Brain microvascular endothelial cell (primary cell): ENCODE results near the gene PLD4.
A peak's percentile ranks its signal among the peaks of the same experiment; 100 is the strongest.

ENCODE experiments used
- DNase-seq: peaks from one replicate; pipeline ENCODE4 v3.0.0-alpha.2; 2020
- H3K27ac ChIP-seq: fragments of 250-450 bp; sonication (Bioruptor Pico); 2 replicates; pipeline ENCODE4 v1.5.1; 2020; ENCODE audit warnings: mild to moderate bottlenecking, moderate library complexity
- H3K27me3 ChIP-seq: fragments of 250-450 bp; sonication (Bioruptor Pico); replicated peaks from 2 replicates; pipeline ENCODE4 v1.5.1; 2020; ENCODE audit warnings: mild to moderate bottlenecking
- H3K36me3 ChIP-seq: fragments of 250-450 bp; sonication (Bioruptor Pico); replicated peaks from 2 replicates; pipeline ENCODE4 v1.5.1; 2020; ENCODE audit warnings: mild to moderate bottlenecking
- H3K4me3 ChIP-seq: 2 replicates; pipeline ENCODE4 v1.5.1; 2011; ENCODE audit warnings: low read depth, mild to moderate bottlenecking, control low read depth, low read length, moderate library complexity
- in situ Hi-C: cut with HindIII; loops from 2 replicates; pipeline ENCODE4 v1.10.0; 2017; ENCODE audit warnings: low sequenced_read_pairs, low pct_ligation_motif_present
- TF ChIP-seq, protein P1 (sequence below): IDR thresholded peaks from 2 replicates; pipeline ENCODE4 v1.5.1; 2011; ENCODE audit warnings: low read depth, mild to moderate bottlenecking, moderate library complexity, low read length, control low read depth, inconsistent platforms; ENCODE audit errors: missing control alignments

Gene PLD4

DNA sequence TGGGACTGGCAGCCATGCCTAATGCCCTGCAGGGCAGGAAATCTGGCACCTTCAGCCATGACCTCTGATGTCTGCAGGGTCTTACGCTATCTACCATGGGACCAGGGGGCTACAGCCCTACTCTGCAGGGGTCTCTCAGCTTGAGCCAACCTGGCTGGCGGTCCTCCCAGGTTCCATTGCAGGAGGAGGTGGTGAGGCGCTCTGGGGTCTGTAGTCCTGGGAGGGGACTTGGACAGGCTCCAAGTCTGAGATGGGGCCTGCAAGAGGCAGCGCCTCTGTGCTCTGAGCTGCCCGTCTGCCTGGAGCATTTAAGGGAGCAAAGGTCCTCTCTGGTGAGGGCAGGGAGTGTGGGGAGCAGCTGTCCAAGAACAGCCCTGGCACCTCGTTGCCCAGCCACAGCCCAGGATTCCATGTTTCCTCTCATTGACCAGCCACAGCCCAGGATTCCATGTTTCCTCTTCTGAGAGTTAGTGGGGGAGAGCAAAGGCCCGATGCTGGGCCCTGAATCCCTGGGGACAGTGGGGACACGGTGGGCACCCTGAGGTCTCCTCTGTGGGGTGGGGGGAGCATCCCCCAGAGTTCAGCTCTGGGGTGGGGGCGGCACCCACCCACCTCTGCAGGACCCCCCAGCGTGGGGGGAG is 655 bp downstream of the PLD4 start:
- Histone ChIP-seq H3K27ac (no peak overlapping the region), H3K4me3 (no peak overlapping the region), H3K36me3 (no peaks in the 10 kb centered on the region), H3K27me3 (no peaks in the 10 kb centered on the region)
- in situ Hi-C loops, result no loop called here
- no peak for DNase-seq
- TF ChIP-seq, protein P1, sequence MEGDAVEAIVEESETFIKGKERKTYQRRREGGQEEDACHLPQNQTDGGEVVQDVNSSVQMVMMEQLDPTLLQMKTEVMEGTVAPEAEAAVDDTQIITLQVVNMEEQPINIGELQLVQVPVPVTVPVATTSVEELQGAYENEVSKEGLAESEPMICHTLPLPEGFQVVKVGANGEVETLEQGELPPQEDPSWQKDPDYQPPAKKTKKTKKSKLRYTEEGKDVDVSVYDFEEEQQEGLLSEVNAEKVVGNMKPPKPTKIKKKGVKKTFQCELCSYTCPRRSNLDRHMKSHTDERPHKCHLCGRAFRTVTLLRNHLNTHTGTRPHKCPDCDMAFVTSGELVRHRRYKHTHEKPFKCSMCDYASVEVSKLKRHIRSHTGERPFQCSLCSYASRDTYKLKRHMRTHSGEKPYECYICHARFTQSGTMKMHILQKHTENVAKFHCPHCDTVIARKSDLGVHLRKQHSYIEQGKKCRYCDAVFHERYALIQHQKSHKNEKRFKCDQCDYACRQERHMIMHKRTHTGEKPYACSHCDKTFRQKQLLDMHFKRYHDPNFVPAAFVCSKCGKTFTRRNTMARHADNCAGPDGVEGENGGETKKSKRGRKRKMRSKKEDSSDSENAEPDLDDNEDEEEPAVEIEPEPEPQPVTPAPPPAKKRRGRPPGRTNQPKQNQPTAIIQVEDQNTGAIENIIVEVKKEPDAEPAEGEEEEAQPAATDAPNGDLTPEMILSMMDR, result no peak

DNA sequence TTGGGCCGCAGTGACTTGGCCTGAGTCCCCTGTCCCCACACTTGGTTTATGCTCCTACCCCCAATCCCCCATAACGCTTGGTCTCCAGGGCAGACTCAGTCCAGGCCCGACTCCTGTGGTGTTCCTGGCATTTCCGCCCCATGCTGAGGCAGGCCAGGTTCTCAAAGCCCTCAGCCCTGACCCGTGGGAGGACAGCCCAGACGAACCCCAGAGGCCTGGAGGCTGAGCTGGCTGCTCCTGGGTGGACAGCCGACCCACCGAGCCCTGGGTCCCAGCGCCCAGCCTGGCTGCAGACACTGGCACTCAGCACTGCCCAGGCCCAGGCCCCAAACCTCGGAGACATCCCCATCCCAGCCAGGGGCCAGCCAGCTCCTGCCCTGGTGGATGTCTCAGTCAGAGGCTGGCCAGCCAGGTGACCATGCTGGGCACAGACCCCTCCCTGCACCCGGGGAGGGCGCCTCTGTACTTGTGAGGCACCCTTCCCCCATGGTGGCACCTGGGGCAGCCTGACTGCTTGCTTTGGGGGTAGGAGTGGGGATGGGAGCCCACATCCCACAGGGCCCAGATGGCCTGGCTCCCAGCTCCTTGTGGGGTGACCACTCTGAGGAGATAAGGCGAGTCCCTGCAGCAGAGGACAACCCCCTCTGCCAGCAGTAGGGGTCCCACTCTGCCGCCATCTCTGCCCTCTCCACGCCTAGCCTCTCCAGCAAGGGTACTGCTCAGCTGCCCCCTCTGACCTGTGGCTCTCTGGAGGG is 1.4 kb downstream of the PLD4 start:
- H3K27ac ChIP-seq, result no peak overlapping the region
- TF ChIP-seq, protein P1, result no peak
- peak; percentile 12 for DNase-seq

DNA sequence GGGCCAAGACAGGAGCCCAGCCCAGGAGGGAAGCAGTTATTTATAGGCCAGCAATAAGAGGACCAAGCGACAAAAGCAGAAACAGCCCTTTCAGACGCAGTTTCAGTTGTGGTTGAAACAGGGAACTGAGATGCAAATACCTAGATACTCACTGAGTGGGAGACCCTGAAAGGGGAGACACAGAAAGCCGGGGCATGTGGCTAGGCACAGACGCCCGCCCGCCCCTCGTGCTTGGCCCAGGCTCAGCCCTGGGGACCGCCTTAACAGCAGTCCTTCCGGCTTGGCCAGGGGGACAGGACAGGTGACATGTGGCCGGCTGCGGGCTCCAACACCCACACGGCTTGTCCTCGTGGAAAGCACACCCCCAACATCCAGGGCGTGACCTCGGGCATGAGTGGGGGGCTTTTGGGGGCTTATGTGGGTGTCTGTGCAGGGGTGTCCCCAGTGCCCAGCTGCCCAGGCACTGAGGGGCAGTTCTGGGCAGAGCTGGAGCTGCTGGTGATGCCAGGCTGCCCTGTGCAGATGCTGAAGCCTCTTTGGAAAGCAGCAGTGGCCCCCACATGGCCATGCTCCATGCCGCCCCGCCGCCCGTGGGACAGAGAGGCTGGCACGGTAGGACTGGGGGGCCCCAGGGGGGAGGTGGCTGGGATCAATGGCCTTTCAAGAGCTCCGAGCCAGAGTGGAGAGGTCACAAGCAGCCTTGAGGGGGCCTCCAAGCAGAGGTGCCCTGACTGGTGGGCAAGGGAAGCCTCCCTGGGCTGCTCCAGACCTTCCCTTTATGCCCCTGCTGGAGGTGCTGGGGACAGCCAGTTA is 2.1 kb downstream of the PLD4 start:
- no peak for DNase-seq
- TF ChIP-seq, protein P1, result peak; percentile 12
- H3K27me3 ChIP-seq, result peaks cover 12% of the 10 kb centered on the region

More for the DNA sequence above, 1.4 kb downstream of the PLD4 start:
- H3K36me3 ChIP-seq, result no peaks in the 10 kb centered on the region
- in situ Hi-C loops, result no loop called here
- no peak overlapping the region for H3K4me3 ChIP-seq
- peaks cover 4% of the 10 kb centered on the region for H3K27me3 ChIP-seq

DNA sequence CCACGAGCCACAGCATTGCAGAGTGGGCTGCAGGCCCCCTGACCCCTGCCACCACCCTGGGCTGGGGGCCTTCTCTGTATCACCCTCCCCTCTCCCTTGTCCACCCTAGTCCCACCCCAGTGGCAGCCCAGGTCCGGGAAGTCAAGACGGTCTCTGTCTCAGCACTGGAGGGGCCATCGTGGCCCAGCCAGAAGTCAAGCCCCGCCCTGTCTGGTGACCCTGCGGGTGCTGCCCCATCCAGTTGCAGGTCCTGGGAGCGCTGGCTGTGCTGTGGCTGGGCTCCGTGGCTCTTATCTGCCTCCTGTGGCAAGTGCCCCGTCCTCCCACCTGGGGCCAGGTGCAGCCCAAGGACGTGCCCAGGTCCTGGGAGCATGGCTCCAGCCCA is 2.7 kb downstream of the PLD4 start:
- DNase-seq, result no peak
- no peak overlapping the region for H3K27ac ChIP-seq
- no peaks in the 10 kb centered on the region for H3K36me3 ChIP-seq
- TF ChIP-seq, protein P1, result no peak
- no peak overlapping the region for H3K4me3 ChIP-seq
- in situ Hi-C loops, result no loop called here
- peaks cover 17% of the 10 kb centered on the region for H3K27me3 ChIP-seq

More for the DNA sequence above, 2.1 kb downstream of the PLD4 start:
- Histone ChIP-seq H3K27ac (no peak overlapping the region), H3K36me3 (no peaks in the 10 kb centered on the region), H3K4me3 (no peak overlapping the region)
- in situ Hi-C loops, result no loop called here

- Histone ChIP-seq H3K36me3 (no peaks in the 10 kb centered on the region), H3K27ac (no peak overlapping the region), H3K4me3 (no peak overlapping the region), H3K27me3 (peaks cover 22% of the 10 kb centered on the region)
- in situ Hi-C loops, result no loop called here
- DNase-seq, result no peak
- TF ChIP-seq, protein P1, result no peak
Observed at GRCh38 chr14:104927901-104928300, 3.2 kb downstream of the PLD4 start.
